ENCODE data around the gene CGREF1.

CGREF1 gene

DNA sequence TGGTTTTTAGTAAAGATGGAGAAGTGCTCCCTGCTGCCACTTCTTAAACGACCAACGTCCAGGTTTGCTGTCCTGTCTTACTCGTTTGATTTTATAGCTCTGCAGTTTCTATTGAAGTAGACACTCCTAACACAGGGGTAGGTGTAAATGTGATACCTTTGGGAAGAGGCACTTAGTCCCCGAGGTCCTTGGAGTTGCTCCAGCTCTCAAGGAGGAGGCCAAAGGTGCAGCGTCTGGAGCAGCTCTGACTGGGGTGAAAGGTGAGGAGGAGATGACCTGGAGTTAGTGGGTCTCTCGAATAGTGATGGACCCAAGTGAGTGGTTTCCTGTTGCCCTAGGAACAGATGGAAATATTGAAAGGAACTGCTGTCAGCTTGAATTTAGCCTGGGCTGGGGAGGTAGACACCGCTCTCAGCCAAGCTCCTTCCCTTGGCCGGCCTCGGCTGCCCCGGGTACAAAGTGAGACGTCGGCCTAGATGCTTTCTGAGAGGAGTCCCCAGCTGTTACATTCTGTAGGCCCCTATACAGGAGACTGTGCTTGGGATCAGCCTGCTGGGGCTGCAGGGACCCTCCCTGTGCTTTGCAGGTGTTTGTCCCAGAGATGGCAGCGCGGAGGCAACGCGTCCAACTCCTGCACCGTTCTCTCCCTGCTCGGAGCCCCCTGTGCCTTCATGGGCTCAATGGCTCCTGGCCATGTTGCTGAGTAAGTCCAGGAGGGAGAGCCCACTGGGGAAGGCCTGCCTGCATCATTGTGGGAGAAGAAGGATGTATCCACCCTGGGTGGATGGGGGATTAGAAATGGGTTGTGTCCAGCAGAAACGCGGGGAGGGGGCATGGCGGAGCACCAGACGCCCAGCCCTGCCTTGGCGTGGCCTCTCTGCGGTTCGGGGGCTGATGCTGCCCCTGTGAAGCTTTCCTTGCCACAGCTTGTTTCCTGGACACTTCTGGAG, 26.9 kb downstream of the CGREF1 start:
- Histone ChIP-seq H3K27me3 (ENCODE audit: insufficient read depth, insufficient read length) (peaks cover 8% of the 10 kb centered on the region), H3K4me1 (ENCODE audit: insufficient read depth, insufficient read length) (peaks cover 11% of the 10 kb centered on the region), H3K9me3 (ENCODE audit: insufficient read depth, low read length) (no peaks in the 10 kb centered on the region), H3K9ac (ENCODE audit: insufficient read length, low read depth) (no peak overlapping the region), H3K36me3 (ENCODE audit: insufficient read depth, insufficient read length, low read length) (no peaks in the 10 kb centered on the region), H3K4me3 (ENCODE audit: insufficient read length, low read depth) (no peak overlapping the region)
- DNase-seq (ENCODE audit: low read depth, low spot score) = no peak
- no peak for TF ChIP-seq ZNF274 (IDR thresholded peaks at IDR 0.05; ENCODE audit: low read depth, low read length)
- no peak for TF ChIP-seq SUZ12 (IDR thresholded peaks at IDR 0.05; ENCODE audit: extremely low read depth, insufficient read depth, insufficient read length)
- no peak for TF ChIP-seq YY1 (IDR thresholded peaks at IDR 0.05; ENCODE audit: insufficient read depth, insufficient read length)

DNA sequence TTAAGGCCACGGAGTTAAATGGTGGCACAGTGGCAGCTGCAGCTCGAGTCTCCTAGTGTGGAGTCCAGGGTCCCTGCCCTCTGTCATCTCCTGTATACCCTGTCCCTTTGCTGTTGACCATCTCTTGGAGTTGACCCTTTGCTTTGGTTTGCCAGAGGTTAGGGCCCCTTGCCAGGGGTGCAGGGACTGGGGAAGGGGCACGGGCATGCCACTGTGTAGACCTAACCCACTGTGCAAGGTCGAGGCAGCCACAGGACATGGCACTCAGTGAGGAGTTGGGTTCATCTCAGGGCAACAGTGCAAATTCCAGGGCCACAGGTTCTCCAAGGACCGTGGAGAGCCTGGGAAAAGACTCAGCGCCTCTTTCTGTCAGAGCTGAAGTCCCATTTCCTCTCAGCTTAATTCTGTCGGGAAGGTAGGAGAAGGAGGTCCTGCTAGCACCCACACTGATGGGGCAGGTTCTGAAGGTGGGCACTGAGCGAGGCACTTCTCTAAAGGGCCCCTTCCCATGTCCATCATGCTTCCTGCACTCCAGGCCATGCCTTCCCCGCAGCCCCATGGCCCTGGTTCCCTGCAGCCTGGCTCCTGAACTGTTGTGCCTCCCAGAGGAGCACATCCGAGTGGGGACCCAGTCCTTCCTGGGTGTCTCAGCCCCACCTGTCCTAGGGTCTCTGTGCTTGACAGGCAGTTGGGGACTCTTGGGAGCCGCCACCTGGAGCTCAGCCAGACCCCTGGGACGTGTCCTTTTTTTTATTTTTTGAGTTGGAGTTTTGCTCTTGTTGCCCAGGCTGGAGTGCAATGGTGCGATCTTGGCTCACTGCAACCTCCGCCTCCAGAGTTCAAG, 29.6 kb downstream of the CGREF1 start:
- Histone ChIP-seq H3K9ac (ENCODE audit: insufficient read length, low read depth) (no peak overlapping the region), H3K27me3 (ENCODE audit: insufficient read depth, insufficient read length) (peaks cover 11% of the 10 kb centered on the region), H3K9me3 (ENCODE audit: insufficient read depth, low read length) (no peaks in the 10 kb centered on the region), H3K4me3 (ENCODE audit: insufficient read length, low read depth) (no peak overlapping the region), H3K36me3 (ENCODE audit: insufficient read depth, insufficient read length, low read length) (no peaks in the 10 kb centered on the region), H3K4me1 (ENCODE audit: insufficient read depth, insufficient read length) (peaks cover 12% of the 10 kb centered on the region)
- DNase-seq (ENCODE audit: low read depth, low spot score) = no peak
- no peak for TF ChIP-seq ZNF274 (IDR thresholded peaks at IDR 0.05; ENCODE audit: low read depth, low read length)
- TF ChIP-seq YY1 (IDR thresholded peaks at IDR 0.05; ENCODE audit: insufficient read depth, insufficient read length) = no peak
- no peak for TF ChIP-seq SUZ12 (IDR thresholded peaks at IDR 0.05; ENCODE audit: extremely low read depth, insufficient read depth, insufficient read length)

DNA sequence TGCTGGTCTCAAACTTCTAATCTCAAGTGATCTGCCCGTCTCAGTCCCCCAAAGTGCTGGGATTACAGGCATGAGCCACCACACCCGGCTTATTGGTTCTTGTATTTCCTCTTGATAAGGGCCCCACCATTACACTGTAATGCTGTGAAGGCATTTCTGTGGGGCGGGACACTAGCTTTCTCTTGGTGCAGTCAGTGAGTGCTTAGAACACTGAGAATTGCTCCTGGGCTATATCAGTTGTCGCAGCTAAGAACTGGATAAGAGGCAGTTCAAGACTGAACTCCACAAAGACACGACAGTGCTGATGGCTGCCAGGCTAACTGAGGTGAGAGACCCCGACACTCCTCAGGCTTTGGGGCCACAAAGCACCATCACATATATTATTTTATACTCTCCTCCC, 30.3 kb downstream of the CGREF1 start:
- TF ChIP-seq ZNF274 (IDR thresholded peaks at IDR 0.05; ENCODE audit: low read depth, low read length) (no peak), SUZ12 (IDR thresholded peaks at IDR 0.05; ENCODE audit: extremely low read depth, insufficient read depth, insufficient read length) (no peak), YY1 (IDR thresholded peaks at IDR 0.05; ENCODE audit: insufficient read depth, insufficient read length) (no peak)
- DNase-seq (ENCODE audit: low read depth, low spot score) = no peak
- H3K36me3 ChIP-seq (ENCODE audit: insufficient read depth, insufficient read length, low read length) = no peaks in the 10 kb centered on the region
- H3K27me3 ChIP-seq (ENCODE audit: insufficient read depth, insufficient read length) = peaks cover 11% of the 10 kb centered on the region
- peaks cover 12% of the 10 kb centered on the region for H3K4me1 ChIP-seq (ENCODE audit: insufficient read depth, insufficient read length)
- H3K9me3 ChIP-seq (ENCODE audit: insufficient read depth, low read length) = no peaks in the 10 kb centered on the region
- no peak overlapping the region for H3K4me3 ChIP-seq (ENCODE audit: insufficient read length, low read depth)
- H3K9ac ChIP-seq (ENCODE audit: insufficient read length, low read depth) = no peak overlapping the region

DNA sequence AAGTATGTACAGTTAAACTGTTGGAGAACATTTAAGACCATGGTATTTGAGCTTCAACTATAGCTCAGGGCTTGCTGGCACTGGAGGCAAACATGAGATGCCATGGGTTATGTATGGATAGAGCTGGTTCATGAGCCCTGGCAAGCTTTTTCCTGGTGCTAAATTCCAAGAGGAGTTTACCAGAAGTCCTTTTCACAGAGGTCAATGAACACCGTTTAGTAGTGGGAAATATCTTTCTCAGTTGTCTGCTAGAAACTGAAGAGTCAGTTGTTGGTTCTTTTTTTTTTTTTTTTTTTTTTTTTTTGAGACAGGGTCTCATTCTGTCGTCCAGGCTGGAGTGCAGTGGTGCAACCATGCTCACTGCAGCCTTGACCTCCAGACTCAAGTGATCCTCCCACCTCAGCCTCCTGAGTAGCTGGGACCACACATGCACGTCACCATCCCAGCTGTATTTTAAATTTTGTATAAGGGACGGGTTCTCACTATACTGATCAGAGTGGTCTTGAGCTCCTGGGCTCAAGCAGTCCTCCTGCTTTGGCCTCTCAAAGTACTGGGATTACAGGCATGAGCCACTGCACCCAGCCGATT, 31.0 kb downstream of the CGREF1 start:
- H3K36me3 ChIP-seq (ENCODE audit: insufficient read depth, insufficient read length, low read length) = no peaks in the 10 kb centered on the region
- TF ChIP-seq YY1 (IDR thresholded peaks at IDR 0.05; ENCODE audit: insufficient read depth, insufficient read length) (no peak), SUZ12 (IDR thresholded peaks at IDR 0.05; ENCODE audit: extremely low read depth, insufficient read depth, insufficient read length) (no peak), ZNF274 (IDR thresholded peaks at IDR 0.05; ENCODE audit: low read depth, low read length) (no peak)
- no peak overlapping the region for H3K4me3 ChIP-seq (ENCODE audit: insufficient read length, low read depth)
- peaks cover 11% of the 10 kb centered on the region for H3K27me3 ChIP-seq (ENCODE audit: insufficient read depth, insufficient read length)
- no peaks in the 10 kb centered on the region for H3K9me3 ChIP-seq (ENCODE audit: insufficient read depth, low read length)
- H3K9ac ChIP-seq (ENCODE audit: insufficient read length, low read depth) = no peak overlapping the region
- DNase-seq (ENCODE audit: low read depth, low spot score) = no peak
- peaks cover 9% of the 10 kb centered on the region for H3K4me1 ChIP-seq (ENCODE audit: insufficient read depth, insufficient read length)

DNA sequence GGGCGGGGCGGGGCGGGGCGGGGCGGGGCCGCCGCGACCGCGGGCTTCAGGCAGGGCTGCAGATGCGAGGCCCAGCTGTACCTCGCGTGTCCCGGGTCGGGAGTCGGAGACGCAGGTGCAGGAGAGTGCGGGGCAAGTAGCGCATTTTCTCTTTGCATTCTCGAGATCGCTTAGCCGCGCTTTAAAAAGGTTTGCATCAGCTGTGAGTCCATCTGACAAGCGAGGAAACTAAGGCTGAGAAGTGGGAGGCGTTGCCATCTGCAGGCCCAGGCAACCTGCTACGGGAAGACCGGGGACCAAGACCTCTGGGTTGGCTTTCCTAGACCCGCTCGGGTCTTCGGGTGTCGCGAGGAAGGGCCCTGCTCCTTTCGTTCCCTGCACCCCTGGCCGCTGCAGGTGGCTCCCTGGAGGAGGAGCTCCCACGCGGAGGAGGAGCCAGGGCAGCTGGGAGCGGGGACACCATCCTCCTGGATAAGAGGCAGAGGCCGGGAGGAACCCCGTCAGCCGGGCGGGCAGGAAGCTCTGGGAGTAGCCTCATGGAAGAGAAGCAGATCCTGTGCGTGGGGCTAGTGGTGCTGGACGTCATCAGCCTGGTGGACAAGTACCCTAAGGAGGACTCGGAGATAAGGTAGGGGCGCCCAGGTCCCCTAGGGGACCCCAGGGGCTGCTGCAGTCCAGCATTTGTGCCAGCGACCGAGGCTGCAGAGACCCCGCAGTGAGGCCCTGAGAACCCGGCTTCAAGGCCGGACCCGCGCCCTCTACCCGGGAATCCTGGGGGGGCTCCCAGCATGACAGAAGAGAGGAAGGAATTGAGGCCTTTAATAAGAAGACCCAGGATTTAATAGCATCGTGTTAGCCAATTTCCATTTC, 32.0 kb downstream of the CGREF1 start, which contains the start of gene KHK:
KHK (plus strand) TSS at position 49 of the 870 bp plus-strand sequence; CDS start at position 537, 488 bp downstream.
- Histone ChIP-seq H3K27me3 (ENCODE audit: insufficient read depth, insufficient read length) (peaks cover 11% of the 10 kb centered on the region), H3K4me1 (ENCODE audit: insufficient read depth, insufficient read length) (peaks cover 8% of the 10 kb centered on the region), H3K9me3 (ENCODE audit: insufficient read depth, low read length) (no peaks in the 10 kb centered on the region), H3K4me3 (ENCODE audit: insufficient read length, low read depth) (peak within 1 kb of the TSS; percentile 61), H3K9ac (ENCODE audit: insufficient read length, low read depth) (peak within 1 kb of the TSS; percentile 90), H3K36me3 (ENCODE audit: insufficient read depth, insufficient read length, low read length) (no peaks in the 10 kb centered on the region)
- TF ChIP-seq ZNF274 (IDR thresholded peaks at IDR 0.05; ENCODE audit: low read depth, low read length) (no peak), YY1 (IDR thresholded peaks at IDR 0.05; ENCODE audit: insufficient read depth, insufficient read length) (no peak), SUZ12 (IDR thresholded peaks at IDR 0.05; ENCODE audit: extremely low read depth, insufficient read depth, insufficient read length) (no peak)
- DNase-seq (ENCODE audit: low read depth, low spot score) = no peak

DNA sequence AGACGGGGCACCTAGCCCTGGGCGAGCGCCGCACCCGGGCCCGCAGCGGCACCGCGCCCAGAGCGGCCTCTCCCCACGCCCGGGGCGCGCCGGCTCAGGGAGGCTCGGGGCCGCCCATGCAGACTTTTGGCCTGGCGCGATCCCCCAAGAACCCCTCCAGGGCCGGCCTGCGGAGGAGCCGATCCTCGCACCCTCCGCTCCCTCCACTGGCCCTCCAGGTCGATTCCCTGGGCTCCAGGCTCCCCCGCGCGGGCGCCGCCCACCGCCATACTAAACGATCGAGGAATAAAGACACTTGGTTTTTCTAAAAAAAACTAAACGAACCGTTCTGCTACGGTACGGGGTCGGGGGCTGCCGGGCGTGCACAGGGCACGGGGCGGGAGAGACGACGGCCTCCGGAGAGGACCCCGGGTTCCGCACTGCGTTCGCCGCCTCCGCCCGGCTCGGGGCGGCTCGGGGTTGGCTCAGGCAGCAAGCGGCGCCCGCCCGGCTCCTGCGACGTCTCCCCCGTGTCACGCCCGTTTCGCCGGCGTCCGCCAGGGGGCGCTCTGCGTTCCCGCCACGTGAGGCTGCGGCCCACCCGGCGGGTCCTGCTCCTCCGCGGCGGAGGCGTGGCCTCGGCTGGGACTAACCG, 32.7 kb downstream of the CGREF1 start:
- peaks cover 11% of the 10 kb centered on the region for H3K27me3 ChIP-seq (ENCODE audit: insufficient read depth, insufficient read length)
- H3K4me3 ChIP-seq (ENCODE audit: insufficient read length, low read depth) = peak overlapping the region; percentile 61
- H3K36me3 ChIP-seq (ENCODE audit: insufficient read depth, insufficient read length, low read length) = no peaks in the 10 kb centered on the region
- no peaks in the 10 kb centered on the region for H3K9me3 ChIP-seq (ENCODE audit: insufficient read depth, low read length)
- H3K9ac ChIP-seq (ENCODE audit: insufficient read length, low read depth) = peak overlapping the region; percentile 90
- TF ChIP-seq ZNF274 (IDR thresholded peaks at IDR 0.05; ENCODE audit: low read depth, low read length) = no peak
- TF ChIP-seq SUZ12 (IDR thresholded peaks at IDR 0.05; ENCODE audit: extremely low read depth, insufficient read depth, insufficient read length) = no peak
- TF ChIP-seq YY1 (IDR thresholded peaks at IDR 0.05; ENCODE audit: insufficient read depth, insufficient read length) = no peak
- peaks cover 8% of the 10 kb centered on the region for H3K4me1 ChIP-seq (ENCODE audit: insufficient read depth, insufficient read length)
- peak; percentile 90 for DNase-seq (ENCODE audit: low read depth, low spot score)
